NCI-H1092 (cell line): Measurements from ENCODE around the gene MIEF1.

ENCODE experiments used
- DNase-seq: peaks from one replicate; lab custom pipeline; 2025; lab: John Stamatoyannopoulos, UW

Gene MIEF1

DNA sequence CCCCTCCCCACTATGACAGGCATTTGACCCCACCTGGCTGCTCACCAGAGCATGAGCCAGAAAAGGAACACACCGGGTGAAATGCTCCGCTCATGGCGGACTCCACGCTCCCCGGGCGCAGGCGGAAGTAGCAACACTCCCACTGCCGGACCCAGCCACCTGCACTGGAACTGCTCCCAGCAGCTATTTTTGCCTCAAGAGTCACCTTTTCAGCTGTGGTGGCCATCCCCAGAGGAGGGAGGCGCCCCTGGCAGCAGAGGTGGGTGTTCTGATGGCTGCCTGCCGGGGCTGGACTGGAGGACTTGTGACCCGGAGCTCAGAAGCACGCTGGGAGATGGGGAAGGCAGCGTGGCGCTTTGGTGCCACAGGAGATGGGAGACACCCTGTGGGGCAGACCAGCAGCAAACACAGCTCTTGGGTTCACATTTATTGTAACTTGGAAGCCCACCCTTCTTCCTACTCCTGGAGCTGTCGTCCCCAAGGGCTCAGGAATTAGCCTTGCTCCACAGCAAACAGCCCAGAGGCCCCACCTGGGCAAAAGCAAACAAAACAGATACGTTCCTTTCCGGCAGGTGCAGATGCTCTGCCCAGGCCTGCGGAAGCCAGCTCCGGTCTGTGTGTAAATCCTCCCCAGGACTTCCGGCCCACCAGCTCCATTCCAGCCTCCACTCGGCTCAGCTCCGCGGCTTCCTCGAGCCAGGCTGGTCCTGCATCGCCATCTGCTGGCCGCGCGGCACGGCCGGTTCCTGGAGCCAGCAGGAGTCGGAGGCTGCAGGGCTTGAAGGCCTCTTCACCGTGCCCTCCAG is 26.8 kb downstream of the MIEF1 start:
- peak; percentile 88 for DNase-seq

DNA sequence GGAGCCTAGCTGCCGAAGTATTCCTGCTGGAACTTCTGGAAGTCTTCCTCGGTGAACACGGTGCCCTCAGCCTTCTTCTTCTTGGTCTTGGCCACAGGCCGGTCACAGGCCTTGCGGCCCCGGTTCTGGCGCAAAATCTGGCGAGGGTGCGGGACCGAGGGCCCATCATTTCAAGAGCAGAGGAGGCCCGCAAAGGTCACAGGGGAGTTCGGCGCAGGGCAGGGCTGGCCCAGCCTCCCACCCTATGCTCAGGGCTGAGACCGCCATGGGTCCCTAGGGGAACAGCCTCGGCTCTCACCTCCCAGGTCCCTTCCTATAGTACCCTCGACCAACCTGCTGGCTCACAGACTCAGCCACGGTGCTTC is 27.4 kb downstream of the MIEF1 start:
- DNase-seq, result no peak

DNA sequence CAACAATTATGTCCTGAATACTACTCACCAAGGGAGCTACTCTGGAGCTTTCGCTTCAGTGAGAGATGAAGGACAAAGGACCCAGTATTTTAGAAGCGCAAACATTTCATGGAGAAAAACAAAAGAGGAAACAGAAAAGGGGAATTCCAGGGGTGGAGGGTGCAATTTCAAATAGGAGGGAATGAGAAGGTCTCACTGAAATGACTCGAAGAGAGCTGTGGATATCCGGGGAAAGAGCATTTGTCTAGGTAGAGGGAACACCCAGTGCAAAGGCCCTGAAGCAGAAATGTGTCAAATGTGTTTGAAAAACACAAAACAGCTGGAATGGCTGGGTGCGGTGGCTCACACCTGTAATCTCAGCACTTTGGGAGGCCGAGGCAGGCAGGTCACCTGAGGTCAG is 28.0 kb downstream of the MIEF1 start:
- no peak for DNase-seq

DNA sequence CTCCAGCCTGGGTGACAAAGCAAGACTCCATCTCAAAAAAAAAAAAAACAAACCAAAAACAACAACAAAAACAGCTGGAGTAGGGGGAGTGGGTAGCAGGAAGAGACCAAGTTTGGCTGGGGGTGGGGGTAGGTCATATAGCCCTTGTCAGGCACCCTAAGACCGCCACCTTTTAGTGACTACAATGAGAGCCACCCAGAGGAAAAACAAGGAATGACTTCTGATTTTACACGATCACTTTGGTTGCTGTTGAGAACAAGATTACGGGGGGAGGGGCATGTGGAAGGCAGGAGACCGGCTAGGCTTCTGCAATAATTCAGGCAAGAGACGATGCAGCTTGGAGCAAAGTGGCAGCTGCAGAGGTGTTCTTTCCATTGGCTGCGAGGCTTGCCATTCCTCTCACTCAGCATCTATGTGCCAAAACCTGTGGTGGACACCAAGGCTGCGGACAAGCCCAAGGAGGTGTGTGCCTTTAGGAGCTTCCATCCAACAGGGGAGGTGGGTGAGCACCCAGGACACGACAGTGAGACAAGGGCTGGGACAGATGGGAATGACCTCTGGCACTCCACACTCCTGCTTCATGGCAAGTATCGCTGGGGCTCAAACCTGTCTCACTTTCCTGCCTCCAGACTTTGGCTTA is 28.7 kb downstream of the MIEF1 start:
- DNase-seq, result no peak

DNA sequence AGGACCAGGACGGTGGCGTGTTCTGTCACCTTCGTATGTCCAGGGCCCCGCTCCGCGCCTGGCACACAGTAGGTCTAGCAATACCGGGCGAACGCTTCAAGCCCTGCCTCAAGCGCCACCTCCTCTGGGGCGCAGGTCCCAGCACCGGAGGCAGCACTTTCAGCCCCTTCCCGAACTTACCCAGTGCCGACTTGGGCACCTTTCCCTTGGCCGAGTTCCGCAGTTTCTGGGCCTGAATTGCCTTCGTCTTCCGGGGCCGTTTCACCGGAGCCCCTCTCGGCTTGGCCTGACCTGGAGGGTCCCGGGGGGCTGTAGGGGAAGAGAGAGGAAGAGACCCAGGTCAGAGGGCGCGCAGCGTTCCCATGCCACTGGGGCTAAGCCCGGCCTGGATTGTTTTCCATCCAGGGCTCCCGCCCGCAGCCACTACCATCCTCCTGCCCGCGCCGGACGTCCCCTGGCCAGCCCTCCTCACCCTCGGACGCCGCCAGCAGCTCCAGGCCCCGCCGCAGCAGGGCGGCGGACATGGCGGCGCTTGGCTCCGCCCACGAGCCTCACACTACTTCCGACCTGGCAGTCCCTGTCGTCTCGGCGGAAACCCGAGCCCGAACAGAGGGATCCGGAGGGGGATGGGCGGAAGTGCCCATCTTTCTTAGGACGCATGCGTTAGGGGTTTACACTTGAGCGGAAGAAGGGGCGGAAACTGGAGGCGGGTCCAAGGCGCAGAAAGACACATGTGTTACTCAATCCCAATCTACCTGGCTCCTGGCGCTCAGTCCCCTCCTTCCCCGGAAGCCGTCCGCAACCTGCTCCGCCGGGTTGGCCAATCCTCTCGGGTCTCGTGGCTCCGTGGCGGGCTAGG is 30.4 kb downstream of the MIEF1 start, which contains the start of gene RPS19BP1:
Gene RPS19BP1, minus strand, starts transcription at position 534 of the 859 bp plus-strand sequence. Its CDS starts 10 bp downstream, at position 524.
- peak; percentile 99 for DNase-seq

DNA sequence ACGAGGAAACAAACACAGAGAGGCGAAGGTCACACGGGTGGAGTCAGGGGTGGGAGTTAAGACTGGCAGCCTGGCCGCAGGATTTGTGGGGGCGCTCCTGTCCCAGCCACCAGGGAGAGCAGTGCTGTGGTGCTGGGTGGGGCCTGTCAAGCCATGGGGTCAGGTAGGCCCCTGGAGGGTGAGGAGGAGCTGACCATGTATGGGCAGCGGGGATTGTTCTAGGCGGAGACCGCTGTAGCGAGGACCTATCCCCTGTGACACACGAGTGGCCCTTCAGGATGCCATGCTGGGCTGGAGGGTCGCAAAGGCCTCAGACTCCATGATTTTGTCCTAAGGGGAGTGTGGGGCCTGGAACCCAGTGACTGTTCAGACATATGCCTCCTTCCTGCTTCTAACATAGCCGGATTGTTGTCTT is 32.0 kb downstream of the MIEF1 start:
- no peak for DNase-seq

DNA sequence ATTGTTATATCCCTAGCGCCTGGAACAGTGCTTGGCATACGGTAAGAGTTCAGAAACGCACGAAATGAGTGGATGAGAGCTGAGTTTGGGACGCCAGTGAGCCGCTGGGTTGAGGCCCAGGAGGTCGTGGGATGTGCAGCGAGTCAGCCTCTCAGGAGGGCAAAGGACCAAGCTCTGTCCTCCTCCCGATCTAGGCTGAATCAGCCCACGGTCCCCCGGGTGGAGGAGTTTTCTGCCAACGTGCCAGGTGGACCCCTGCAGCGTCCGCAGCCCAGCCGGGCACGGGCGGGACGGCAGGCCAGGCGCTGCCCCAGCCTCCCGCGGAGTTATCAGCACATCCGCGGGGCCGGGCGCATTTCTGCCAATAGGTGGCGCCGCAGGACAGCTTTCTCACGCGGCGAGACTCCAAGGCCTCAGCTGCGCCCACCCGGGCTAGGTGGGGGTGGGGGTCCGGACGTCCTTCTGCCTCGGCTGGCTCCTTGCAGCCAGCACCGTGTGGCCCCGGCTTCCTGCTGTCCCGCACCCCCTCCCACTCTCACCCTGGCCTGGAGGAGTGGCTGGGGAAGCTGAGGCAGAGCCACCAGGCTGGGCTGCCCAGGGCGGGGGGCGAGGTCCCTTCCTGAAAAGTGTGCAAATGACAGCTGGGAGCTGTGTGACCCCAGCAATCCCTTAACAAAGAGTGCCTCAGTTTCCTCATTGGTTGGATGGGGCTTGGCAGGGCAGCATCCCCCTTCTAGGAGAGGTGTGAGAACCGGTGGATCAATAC is 32.7 kb downstream of the MIEF1 start:
- peak; percentile 60 for DNase-seq

DNA sequence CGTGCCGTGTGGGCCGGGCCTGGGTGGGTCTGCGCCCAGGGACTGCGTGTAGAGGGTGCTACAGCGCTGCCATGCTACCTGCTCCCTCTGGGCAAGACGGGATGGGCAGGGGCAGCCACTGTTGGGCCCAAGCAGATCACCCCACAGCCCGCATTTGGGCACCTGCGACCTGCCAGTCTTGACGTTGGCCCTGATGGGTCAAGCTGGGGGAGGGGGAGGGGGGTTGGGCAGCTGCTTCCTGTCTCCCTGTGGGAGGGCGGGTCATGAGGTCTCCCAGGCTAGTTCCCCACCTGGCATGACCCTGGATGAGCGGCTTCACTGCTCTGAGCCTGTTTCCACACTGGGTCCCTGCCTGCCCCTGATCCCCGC is 33.3 kb downstream of the MIEF1 start:
- DNase-seq, result no peak

DNA sequence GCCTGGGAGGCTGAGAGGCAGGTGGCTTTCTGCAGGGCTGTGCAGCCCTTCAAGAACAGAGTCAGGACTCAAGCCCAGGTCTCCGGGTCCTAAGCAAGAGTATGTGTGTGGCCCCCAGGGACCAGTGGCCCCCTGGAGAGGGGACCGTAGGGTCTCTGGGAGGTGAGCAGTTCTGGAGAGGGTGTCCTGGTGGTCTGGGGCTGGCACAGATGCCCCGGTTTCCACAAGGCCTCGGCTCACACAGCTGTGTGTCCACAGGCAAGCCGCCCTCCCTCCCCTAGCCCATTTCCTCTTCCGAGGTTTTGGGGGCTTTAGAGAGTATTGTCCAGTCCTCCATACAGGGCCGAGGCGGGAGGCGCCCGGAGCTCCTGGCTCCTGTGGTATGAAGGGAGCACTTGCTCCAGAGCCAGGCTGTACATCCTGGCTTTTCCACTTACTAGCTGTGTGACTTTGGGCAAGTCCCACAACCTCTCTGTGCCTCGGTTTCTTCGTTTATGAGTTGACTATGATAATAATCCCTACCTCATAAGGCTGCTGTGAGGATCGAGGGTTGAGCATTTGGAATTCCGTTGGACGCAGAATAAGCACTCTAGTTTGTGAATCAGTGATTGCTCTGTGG is 33.9 kb downstream of the MIEF1 start:
- no peak for DNase-seq

DNA sequence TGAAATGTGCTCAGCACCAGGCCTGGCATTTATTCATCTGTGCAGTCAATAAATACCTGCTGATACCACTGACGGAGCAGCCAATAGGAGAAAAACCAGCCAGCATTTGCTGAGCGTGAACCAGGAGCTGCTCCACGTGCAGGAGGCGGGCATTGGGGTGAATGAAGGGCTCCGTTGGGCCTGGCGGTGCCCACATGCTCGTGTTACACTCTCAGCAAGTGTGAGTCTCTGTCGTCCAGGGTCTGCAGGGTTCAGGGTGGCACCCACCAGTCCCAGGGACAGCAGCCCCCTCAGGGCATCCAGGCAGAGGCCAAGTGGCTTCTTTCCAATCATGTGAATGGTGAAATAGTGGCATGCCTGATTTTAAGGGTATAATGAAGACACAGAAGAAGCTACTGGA is 34.6 kb downstream of the MIEF1 start:
- DNase-seq, result no peak

DNA sequence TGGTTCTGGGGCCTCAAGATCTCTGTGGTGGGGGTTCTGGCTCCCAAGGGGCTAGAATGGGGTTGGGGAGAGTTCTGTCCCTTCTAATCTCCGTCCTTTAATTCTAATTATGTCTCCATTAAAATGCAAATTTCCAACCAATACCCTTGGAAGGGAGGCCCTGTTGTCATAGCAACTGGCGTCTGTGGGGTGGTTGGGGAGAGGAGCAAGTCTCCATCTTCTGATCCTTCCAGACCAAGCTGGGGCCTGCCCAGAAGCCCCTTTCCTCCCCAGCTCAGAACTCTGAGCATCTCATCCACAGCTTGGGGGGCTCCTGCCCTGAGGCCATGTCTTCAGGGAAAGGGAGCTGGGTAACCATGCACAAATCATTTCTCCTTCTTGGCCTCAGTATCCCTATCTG is 35.9 kb downstream of the MIEF1 start:
- no peak for DNase-seq

DNA sequence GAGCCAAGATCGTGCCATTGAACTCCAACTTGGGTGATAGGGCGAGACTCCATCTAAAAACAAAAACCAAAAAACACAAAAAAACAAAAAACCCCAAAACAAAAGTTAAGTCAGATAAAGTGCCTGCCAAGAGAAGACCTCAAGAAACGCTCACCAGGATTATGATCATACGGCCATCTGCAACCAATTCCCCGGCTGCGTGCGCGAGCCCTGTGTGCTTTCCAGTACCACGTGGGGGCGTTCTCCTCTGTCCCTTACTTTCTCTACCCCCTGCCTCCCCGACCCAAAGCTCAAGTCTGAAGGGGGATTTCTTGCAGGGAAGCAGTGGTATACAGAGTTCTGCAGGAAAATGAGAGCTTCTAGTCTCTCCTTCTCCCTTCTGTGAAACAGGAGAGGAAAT is 41.0 kb downstream of the MIEF1 start:
- DNase-seq, result no peak

DNA sequence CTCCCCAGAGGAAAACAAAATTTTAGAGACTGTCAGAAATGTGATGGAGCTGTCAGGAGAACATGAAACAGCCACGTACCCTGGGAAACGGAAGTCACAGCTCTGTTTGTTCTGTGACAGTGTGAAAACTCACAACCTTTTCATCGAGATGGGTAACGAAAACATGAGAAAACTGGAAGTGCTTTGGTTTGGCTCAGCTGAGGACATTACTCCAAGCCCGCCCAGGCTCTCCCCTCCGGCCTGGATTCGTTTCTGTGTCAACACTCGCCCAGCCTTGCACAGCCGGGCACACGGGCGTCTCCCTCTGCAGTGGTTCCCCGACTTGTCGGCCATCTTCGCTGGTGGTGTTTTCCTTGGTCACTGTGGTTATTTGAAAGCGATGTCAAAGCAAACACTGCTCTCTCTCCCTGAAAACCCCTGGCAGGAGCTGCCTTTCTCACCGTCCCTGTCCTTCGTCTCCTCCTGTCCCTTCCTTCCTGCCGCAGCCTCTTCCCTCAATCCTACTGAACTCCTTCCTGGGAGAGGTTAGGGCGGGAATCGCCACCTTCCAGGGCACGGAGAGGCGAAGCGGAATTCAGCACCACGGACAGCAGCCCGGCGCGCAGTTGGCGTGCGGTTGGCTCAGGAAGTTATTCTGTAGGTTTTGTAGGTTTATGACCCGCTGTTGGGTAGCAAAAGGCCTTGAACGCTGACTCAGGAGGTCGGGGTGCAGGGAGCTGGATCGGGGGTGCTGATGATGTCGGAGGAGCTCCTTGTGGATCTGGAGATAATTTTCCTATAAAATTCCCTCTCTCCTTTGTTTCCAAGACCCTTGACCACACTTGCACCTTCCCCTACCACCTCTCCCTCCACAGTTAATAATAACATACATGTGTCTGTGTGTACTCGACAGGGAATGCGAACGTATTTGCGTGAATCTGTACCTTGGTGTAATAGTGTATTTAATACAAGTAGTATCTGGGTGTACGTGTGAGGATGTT is 43.6 kb downstream of the MIEF1 start:
- DNase-seq, result no peak

DNA sequence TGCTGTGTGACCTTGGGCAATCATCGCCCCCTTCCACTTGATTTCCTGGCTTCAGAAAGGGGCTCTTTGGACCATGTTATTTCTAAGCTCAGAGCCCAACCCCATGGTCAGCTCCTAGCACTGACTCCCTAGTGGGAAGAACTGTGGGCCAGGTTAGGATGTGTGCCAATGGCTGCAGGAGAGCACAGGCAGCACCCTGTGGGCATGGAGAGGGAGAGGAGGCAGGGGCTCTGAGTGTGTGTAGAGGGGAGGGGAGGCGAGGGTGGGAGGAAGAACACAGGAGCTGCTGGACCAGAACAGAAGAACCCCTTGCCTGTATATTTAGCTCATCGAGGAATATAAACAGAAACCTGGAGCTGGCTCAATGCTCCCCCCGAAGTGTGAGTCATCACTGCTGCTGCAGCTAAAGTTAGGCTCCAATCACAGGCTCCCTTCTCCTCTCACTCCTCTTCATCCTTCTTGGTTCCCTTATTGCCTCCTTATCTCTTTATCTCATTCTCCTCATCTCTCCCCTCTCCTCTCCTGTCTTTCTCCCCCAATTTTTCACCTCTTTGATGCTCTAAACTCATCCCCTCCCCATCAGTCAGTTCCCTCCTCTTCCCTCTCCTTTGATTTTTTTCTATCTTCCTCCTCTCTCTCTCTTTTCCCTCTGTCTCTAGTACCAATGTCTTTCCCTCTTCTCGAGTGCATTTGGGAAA is 44.9 kb downstream of the MIEF1 start:
- peak; percentile 65 for DNase-seq

DNA sequence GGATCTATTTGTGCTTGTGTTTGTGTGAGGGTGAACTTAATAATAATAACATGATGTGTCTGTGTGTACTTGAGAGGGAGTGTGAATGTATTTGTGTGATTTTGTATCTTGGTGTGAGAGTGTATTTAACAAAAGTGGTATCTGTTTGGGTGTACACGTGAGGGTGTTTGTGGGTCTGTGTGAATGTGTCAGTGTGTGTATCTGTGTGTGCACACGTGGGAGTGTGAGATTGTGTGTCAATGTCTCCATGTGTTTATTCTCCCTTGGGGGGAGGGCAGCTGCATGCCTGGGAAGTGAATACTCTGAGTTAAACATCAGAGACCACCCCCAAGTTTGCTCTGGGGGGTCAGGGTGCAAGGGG is 45.5 kb downstream of the MIEF1 start:
- DNase-seq, result no peak

DNA sequence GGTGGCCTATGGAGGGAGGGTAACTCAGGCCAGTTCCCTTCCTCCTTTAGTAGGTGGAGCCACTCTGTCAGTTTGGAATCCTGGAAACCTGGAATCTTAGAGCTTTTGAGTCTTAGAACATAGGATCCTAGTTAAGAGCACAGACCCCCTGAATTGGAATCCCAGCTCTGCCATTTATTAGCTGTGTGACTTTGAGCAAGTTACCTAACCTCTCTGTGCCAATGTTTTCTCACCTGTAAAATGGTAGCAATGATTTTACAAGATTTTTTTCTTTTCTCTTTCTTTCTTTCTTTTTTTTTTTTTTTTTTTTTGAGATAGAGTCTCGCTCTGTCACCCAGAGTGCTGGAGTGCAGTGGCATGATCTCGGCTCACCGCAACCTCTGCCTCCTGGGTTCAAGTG is 51.3 kb downstream of the MIEF1 start:
- no peak for DNase-seq

DNA sequence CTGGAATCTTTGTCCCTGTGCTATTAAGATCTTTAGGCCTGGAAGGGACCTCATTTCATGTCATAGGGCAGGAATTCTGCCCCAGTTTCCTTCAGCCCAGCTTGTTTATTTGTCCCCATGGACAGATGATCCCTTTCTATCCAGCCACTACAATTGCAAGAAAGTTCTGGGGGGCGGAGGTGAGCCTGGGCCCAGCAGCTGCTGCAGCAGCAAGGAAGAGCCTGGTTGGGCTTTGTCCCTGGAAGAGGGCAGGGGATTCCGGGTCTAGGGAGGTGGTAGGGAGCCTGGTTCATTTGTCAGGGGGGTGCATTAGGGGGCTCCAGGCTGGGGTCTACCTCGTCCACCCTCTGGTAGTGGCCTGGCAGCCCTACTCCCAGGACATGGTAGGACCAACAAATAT is 52.1 kb downstream of the MIEF1 start:
- DNase-seq, result no peak

DNA sequence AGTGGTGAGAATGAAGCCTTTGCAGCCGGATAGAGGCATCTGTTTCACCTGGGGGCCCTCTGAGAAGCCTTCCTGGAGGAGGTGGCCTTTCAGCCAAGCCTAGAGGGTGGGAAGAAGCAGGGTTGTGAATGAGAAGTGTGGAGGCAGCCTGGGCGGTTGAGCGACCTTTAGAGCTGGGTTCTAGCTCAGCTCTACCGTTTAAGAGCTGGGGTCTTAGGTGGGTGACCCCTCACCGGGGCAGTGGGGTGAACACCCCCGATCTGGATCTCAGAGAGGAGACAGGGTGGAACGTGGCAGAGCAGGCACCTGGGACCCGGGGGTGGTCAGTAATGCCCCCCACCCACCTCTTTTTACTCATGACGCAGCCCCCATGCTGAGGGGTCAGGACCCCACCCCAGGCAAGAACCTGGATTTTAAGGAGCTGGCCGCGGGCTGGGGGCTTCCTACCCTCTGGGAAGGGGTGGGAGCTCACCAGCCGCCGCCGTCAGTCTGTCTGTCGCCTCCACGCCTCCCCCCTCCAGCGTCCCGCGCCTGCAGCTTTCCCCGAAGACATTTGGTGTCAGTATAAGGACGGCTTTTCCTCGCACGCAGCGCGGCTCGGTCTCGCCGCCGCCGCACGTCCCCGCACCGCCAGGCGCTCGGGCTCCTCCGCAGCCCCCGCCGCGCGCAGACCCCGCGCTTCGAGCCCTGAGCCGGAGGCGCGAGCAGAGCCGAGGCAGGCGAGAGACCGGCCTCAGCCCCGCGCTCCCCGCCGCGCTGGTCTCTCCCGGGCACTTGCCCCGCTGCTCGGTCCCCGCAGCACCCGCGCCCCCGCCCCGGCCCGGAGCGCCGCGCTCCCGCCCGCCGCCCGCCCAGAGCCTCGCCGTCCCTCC is 55.1 kb downstream of the MIEF1 start:
- DNase-seq, result peak; percentile 49

DNA sequence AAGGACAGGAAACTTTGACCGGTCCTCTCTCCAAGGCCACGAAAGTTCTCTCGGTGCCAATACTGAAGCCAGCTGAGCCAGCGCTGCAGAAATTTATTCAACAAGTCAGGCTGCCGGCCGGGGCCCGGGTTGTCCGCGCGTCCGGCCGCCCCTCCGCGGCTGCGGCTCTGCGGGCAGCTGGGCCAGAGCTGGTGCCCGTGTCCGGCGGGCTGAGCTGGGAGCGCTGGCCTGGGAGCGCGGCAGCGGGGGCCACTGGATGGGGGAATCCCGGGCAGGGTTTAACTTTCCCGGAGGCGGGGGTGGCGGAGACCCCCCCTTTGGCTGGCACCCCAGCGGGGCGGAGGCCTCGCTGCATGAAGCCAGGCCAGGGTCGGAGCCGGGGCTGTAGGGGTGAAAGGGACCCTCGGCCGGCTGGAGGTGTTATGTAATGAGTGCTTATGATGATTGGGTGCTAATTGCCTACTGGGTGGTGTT is 56.2 kb downstream of the MIEF1 start:
- DNase-seq, result no peak
